H1 (cell line): Measurements from ENCODE around the gene CSF2. TPM values are rescaled to one million over a fixed set of nuclear protein-coding genes. Genes with fewer than 3 reads are reported as not detected.

Source experiments
- CTCF ChIA-PET: fragments of 300-600 bp; sonication (Branson Sonifier 250); formaldehyde crosslinking; loops from one replicate; lab custom pipeline; 2021; ENCODE audit not compliant: partially characterized antibody; lab: Charles Lee
- POLR2A ChIA-PET: fragments of 300-600 bp; sonication (Branson Sonifier 250); formaldehyde crosslinking; loops from one replicate; lab custom pipeline; 2021; ENCODE audit warnings: inconsistent platforms; ENCODE audit not compliant: partially characterized antibody; lab: Charles Lee
- DNase-seq, 2 experiments: peaks; one replicate each; pipeline versions ENCODE4 v3.0.0 to v3.0.0-alpha.2; 2010 to 2022; ENCODE audit warnings: low spot score in 2 of 2, low read depth in 1 of 2, mixed read lengths in 1 of 2
- FAIRE-seq: peaks from 2 replicates; lab custom pipeline; 2011; peaks lifted over from hg19 to GRCh38; lab: Jason Lieb, UNC
- H2AFZ ChIP-seq: 2 replicates; pipeline ENCODE4 v1.8.1; 2012; ENCODE audit warnings: low read length, inconsistent platforms
- H2AK5ac ChIP-seq: 2 replicates; pipeline ENCODE4 v1.6.1; 2013; ENCODE audit warnings: low read depth, low read length
- H2BK120ac ChIP-seq: replicated peaks from 2 replicates; pipeline ENCODE3; 2013; ENCODE audit warnings: low read depth, low read length, inconsistent platforms
- H2BK12ac ChIP-seq: 2 replicates; pipeline ENCODE4 v1.6.1; 2013; ENCODE audit warnings: low read depth, low read length
- H2BK15ac ChIP-seq: 2 replicates; pipeline ENCODE4 v1.6.1; 2013; ENCODE audit warnings: low read length
- H2BK20ac ChIP-seq: 2 replicates; pipeline ENCODE4 v1.6.1; 2013; ENCODE audit warnings: low read length
- H2BK5ac ChIP-seq: 2 replicates; pipeline ENCODE4 v1.6.1; 2013; ENCODE audit warnings: low read depth, low read length
- H3K14ac ChIP-seq: 2 replicates; pipeline ENCODE4 v1.6.1; 2013; ENCODE audit warnings: inconsistent platforms; ENCODE audit not compliant: insufficient read length
- H3K18ac ChIP-seq: 2 replicates; pipeline ENCODE4 v1.6.1; 2013; ENCODE audit warnings: low read length; ENCODE audit errors: extremely low read depth
- H3K23ac ChIP-seq: 2 replicates; pipeline ENCODE4 v1.6.1; 2013; ENCODE audit warnings: inconsistent platforms; ENCODE audit not compliant: insufficient read length
- H3K23me2 ChIP-seq: 2 replicates; pipeline ENCODE4 v1.6.1; 2013; ENCODE audit warnings: low read depth, low read length
- H3K27ac ChIP-seq: 2 replicates; pipeline ENCODE4 v1.6.1; 2011; ENCODE audit warnings: low read depth, low read length, inconsistent platforms
- H3K27me3 ChIP-seq, 4 experiments: replicated peaks in 1 of 4; 1 replicate in 1 of 4; 2 replicates in 3 of 4; pipeline versions ENCODE4 v1.6.1 to v1.8.1; 2011 to 2013; ENCODE audit warnings: low read length in 3 of 4, mild to moderate bottlenecking in 3 of 4, inconsistent platforms in 2 of 4, mixed read lengths in 2 of 4, moderate library complexity in 1 of 4; ENCODE audit not compliant: control insufficient read depth in 3 of 4, insufficient read depth in 3 of 4; ENCODE audit errors: extremely low read depth in 1 of 4
- H3K36me3 ChIP-seq, 4 experiments: 2 replicates each; pipeline versions ENCODE4 v1.6.1 to v1.8.1; 2011 to 2013; ENCODE audit warnings: mild to moderate bottlenecking in 4 of 4, low read length in 3 of 4, moderate library complexity in 2 of 4, control low read depth in 1 of 4, inconsistent platforms in 1 of 4; ENCODE audit not compliant: insufficient read depth in 4 of 4, control insufficient read depth in 2 of 4
- H3K4ac ChIP-seq: replicated peaks from 2 replicates; pipeline ENCODE3; 2013; ENCODE audit warnings: low read length, low read depth, mixed read lengths, inconsistent platforms; ENCODE audit not compliant: insufficient read length
- H3K4me1 ChIP-seq, 4 experiments: replicated peaks in 1 of 4; 1 replicate in 1 of 4; 2 replicates in 3 of 4; pipeline versions ENCODE4 v1.6.1 to v1.8.1; 2011 to 2013; ENCODE audit warnings: low read length in 3 of 4, inconsistent platforms in 2 of 4, mixed read lengths in 1 of 4; ENCODE audit not compliant: insufficient read depth in 4 of 4, control insufficient read depth in 3 of 4
- H3K4me2 ChIP-seq, 2 experiments: 2 replicates each; pipeline versions ENCODE4 v1.6.1 to v1.8.1; 2011 to 2013; ENCODE audit warnings: low read depth in 2 of 2, low read length in 2 of 2, control low read depth in 1 of 2, inconsistent platforms in 1 of 2, mild to moderate bottlenecking in 1 of 2; ENCODE audit not compliant: insufficient read depth in 1 of 2
- H3K4me3 ChIP-seq, 4 experiments: fragments of 200-600, 300-600 bp in 1 of 4; sonication (generic), shearing (Covaris generic), sonication (Bioruptor Twin) in 1 of 4; 2 replicates each; pipeline versions ENCODE4 v1.5.1 to v1.8.1; 2011 to 2016; ENCODE audit warnings: low read length in 4 of 4, low read depth in 3 of 4, control low read depth in 2 of 4, inconsistent platforms in 2 of 4, mild to moderate bottlenecking in 2 of 4, mixed read lengths in 1 of 4, moderate library complexity in 1 of 4; ENCODE audit not compliant: insufficient read depth in 2 of 4; ENCODE audit errors: extremely low read depth in 1 of 4
- H3K56ac ChIP-seq: replicated peaks from 2 replicates; pipeline ENCODE3; 2013; ENCODE audit warnings: low read depth, mild to moderate bottlenecking, mixed read lengths, low read length, inconsistent platforms; ENCODE audit not compliant: insufficient read length
- H3K79me1 ChIP-seq: 2 replicates; pipeline ENCODE4 v1.6.1; 2013; ENCODE audit warnings: low read depth, low read length, control low read depth
- H3K79me2 ChIP-seq, 2 experiments: 2 replicates each; pipeline versions ENCODE4 v1.6.1 to v1.8.1; 2012 to 2013; ENCODE audit warnings: low read length in 2 of 2, mild to moderate bottlenecking in 2 of 2, inconsistent platforms in 1 of 2; ENCODE audit not compliant: insufficient read depth in 2 of 2, control insufficient read depth in 1 of 2
- H3K9ac ChIP-seq, 4 experiments: replicated peaks in 1 of 4; 1 replicate in 1 of 4; 2 replicates in 3 of 4; pipeline versions ENCODE4 v1.6.1 to v1.8.1; 2011 to 2013; ENCODE audit warnings: low read depth in 3 of 4, low read length in 3 of 4, control low read depth in 2 of 4, mild to moderate bottlenecking in 2 of 4, moderate library complexity in 2 of 4, inconsistent platforms in 1 of 4; ENCODE audit errors: extremely low read depth in 1 of 4
- H3K9me3 ChIP-seq, 2 experiments: 2 replicates each; pipeline versions ENCODE4 v1.6.1 to v1.8.1; 2012 to 2013; ENCODE audit warnings: mild to moderate bottlenecking in 2 of 2, moderate library complexity in 2 of 2, control low read depth in 1 of 2, inconsistent platforms in 1 of 2, low read depth in 1 of 2, low read length in 1 of 2, mixed read lengths in 1 of 2; ENCODE audit not compliant: insufficient read depth in 2 of 2
- H4K20me1 ChIP-seq, 2 experiments: replicated peaks in 1 of 2; 2 replicates each; pipeline versions ENCODE3 to v1.8.1; 2011 to 2013; ENCODE audit warnings: inconsistent platforms in 2 of 2, low read length in 2 of 2, mild to moderate bottlenecking in 1 of 2; ENCODE audit not compliant: insufficient read depth in 2 of 2, control insufficient read depth in 1 of 2
- H4K5ac ChIP-seq: 2 replicates; pipeline ENCODE4 v1.6.1; 2013; ENCODE audit warnings: low read length, low read depth, mixed read lengths, inconsistent platforms; ENCODE audit not compliant: insufficient read length
- H4K8ac ChIP-seq: 2 replicates; pipeline ENCODE4 v1.8.0; 2013; ENCODE audit warnings: mild to moderate bottlenecking, moderate library complexity, low read length, inconsistent platforms; ENCODE audit not compliant: insufficient read depth; ENCODE audit errors: extremely low read depth
- H4K91ac ChIP-seq: replicated peaks from 2 replicates; pipeline ENCODE3; 2013; ENCODE audit warnings: low read length, mixed read lengths, inconsistent platforms; ENCODE audit not compliant: insufficient read length
- SIRT6 ChIP-seq: IDR thresholded peaks from one replicate; pipeline ENCODE4 v1.7.1; 2012; ENCODE audit warnings: low read length, inconsistent platforms
- WGBS, 2 experiments: shearing (Covaris generic) in 1 of 2; methylation state at CpG; one replicate each; pipeline versions ENCODE4 v1.1.6 to v1.1.7; 2013 to 2015; ENCODE audit warnings: low lambda C conversion rate in 2 of 2, mixed read lengths in 2 of 2, inconsistent platforms in 1 of 2, low coverage in 1 of 2, missing lambda C conversion rate in 1 of 2; ENCODE audit not compliant: insufficient replicate concordance in 2 of 2, insufficient coverage in 1 of 2, insufficient read length in 1 of 2; ENCODE audit errors: extremely low coverage in 1 of 2, missing lambda C conversion rate in 1 of 2; 5-methylcytosine and 5-hydroxymethylcytosine counted together
- polyA plus RNA-seq, 7 experiments: library from polyadenylated mRNA; depleted of rRNA in 3 of 7; stranded (reverse) in 5 of 7; unstranded in 2 of 7; fragments of >200 nt in 5 of 7; fragments of 200-250 nt in 2 of 7; gene quantifications; 1 replicate in 5 of 7; 2 replicates in 1 of 7; 4 replicates in 1 of 7; pipeline versions ENCODE4 v1.2.1 to v1.2.3, GENCODE V29; 2011 to 2013; ENCODE audit warnings: missing spikeins in 2 of 7, mixed read lengths in 2 of 7
- total RNA-seq: library from RNA; stranded (reverse); fragmentation: NEBNext Ultra II Directional; extraction: Animal tissue kit (Norgen Biotek cat#: 25700); gene quantifications from 2 replicates; pipeline ENCODE4 v1.2.1, GENCODE V29; 2021

Gene CSF2
- total and polyA plus RNA-seq, 2 of the 8 experiments (the other 6 are each of a cell fraction or from before 2014, with no cell fraction given), result not detected

- H4K91ac ChIP-seq, result no peak overlapping the region
- H3K23ac ChIP-seq, result no peak overlapping the region
- H2BK12ac ChIP-seq, result no peak overlapping the region
- 92% methylated on average over 6 of the region's 6 CpGs; no CpG with 5 or more reads in 1 of the 2 experiments for WGBS, 2 experiments
- no peak overlapping the region for H3K27ac ChIP-seq
- no peaks in the 10 kb centered on the region for H4K20me1 ChIP-seq
- no peaks in the 10 kb centered on the region for H3K9me3 ChIP-seq
- no peak overlapping the region for H3K4ac ChIP-seq
- H4K5ac ChIP-seq, result no peak overlapping the region
- no peak overlapping the region for H3K4me2 ChIP-seq
- no peaks in the 10 kb centered on the region for H3K79me1 ChIP-seq
- DNase-seq (no peak), FAIRE-seq (no peak)
- no peaks in the 10 kb centered on the region for H3K4me1 ChIP-seq
- H3K23me2 ChIP-seq, result no peaks in the 10 kb centered on the region
- CTCF ChIA-PET, result interaction anchor here (0.9 to 1.5 kb wide), 2 partner anchors 38 to 89 kb away, joined by 3 to 7 read pairs; no protein-coding TSS in a partner anchor
- no peaks in the 10 kb centered on the region for H3K36me3 ChIP-seq
- no peak overlapping the region for H3K4me3 ChIP-seq
- no peak overlapping the region for H2BK5ac ChIP-seq
- no peak overlapping the region for H2BK15ac ChIP-seq
- H2AK5ac ChIP-seq, result 0 out of 2 replicates have a peak overlapping the region, but pooled peaks have one; percentile 39
- H3K14ac ChIP-seq, result no peak overlapping the region
- H4K8ac ChIP-seq, result no peak overlapping the region
- no peak overlapping the region for H2BK120ac ChIP-seq
- POLR2A ChIA-PET, result no interaction called here
- no peak overlapping the region for H3K56ac ChIP-seq
- no peaks in the 10 kb centered on the region for H3K79me2 ChIP-seq
- no peak overlapping the region for H2AFZ ChIP-seq
- no peaks in the 10 kb centered on the region for H3K27me3 ChIP-seq
- no peak overlapping the region for H3K9ac ChIP-seq
- H3K18ac ChIP-seq, result no peak overlapping the region
- TF ChIP-seq SIRT6, result no peak
- H2BK20ac ChIP-seq, result no peak overlapping the region
These were observed 27.8 kb downstream of the CSF2 start for GRCh38 chr5:132101385-132101880.
